ENCODE results near the gene LRP2.

- TF ChIP-seq CTCF (IDR thresholded peaks at IDR 0.05) (no peak), POLR2AphosphoS5 (IDR thresholded peaks at IDR 0.05) (no peak)
Measured at GRCh38 chr2:169110419-169110818, 251.9 kb downstream of the LRP2 start.

Data from suprapubic skin (tissue), 3 donors.